ENCODE data around the gene CCDC102A.

DNA sequence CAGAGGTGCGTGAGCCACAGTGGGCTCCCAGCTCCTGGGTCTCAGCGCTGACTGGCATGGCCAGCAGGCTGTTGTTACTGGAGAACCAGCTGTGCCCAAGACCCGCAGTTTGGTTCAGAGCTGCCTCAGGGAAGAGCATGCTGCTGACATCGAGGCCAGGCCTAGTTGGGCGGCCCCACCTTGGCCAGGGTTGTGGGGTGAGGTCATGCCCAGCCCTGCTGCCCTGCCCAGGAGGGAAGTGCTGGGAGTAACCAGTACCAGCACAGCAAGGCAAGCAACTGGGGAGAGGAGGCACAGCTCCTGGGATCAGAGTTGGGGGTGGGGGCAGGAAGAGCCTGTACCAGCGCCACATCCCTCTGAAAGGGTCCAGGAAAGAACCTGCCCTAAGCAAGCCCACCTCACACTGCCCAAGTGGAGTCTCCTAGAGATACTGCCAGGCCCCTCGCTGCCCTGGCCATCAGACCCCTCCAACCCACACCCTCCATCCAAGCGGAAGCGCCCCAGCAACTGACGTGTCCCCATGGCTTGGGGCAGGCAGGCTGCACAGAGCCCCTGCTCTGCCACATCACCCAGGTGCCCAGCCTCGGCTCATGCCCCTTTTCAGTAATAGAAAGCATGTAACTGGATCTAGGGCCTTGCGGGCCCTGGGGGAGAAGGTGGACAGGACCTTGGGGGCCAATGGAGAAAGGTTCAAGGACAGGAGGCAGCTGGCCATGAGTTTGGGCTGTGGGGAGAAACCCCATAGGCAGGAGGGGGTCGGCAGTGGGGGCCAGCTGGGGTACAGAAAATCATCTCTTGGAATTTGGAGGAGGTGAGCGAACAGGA lies 51.1 kb downstream of the CCDC102A start:
- TF ChIP-seq, protein P1, sequence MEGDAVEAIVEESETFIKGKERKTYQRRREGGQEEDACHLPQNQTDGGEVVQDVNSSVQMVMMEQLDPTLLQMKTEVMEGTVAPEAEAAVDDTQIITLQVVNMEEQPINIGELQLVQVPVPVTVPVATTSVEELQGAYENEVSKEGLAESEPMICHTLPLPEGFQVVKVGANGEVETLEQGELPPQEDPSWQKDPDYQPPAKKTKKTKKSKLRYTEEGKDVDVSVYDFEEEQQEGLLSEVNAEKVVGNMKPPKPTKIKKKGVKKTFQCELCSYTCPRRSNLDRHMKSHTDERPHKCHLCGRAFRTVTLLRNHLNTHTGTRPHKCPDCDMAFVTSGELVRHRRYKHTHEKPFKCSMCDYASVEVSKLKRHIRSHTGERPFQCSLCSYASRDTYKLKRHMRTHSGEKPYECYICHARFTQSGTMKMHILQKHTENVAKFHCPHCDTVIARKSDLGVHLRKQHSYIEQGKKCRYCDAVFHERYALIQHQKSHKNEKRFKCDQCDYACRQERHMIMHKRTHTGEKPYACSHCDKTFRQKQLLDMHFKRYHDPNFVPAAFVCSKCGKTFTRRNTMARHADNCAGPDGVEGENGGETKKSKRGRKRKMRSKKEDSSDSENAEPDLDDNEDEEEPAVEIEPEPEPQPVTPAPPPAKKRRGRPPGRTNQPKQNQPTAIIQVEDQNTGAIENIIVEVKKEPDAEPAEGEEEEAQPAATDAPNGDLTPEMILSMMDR (IDR thresholded peaks at IDR 0.05 in 2 of 3, conservative IDR thresholded peaks at IDR 0.05 in 1 of 3; ENCODE audit: borderline replicate concordance in 1 of 3, insufficient read depth in 1 of 3, low read depth in 2 of 3, low read length in 2 of 3) = no peak
- no peak for TF ChIP-seq EZH2 (IDR thresholded peaks at IDR 0.05)
- TF ChIP-seq RAD21 (IDR thresholded peaks at IDR 0.05; ENCODE audit: low read depth) = no peak

All from HCT116 (cell line).